Fibroblast of mammary gland (primary cell): ENCODE data around the gene HIVEP3.

Source experiments
- DNase-seq: peaks from one replicate; pipeline ENCODE4 v3.0.0-alpha.2; 2010; ENCODE audit warnings: low read depth
- H3K4me3 ChIP-seq: 2 replicates; pipeline ENCODE4 v1.5.1; 2011; ENCODE audit warnings: low read depth, mild to moderate bottlenecking, low read length, moderate library complexity; ENCODE audit not compliant: control insufficient read depth
- TF ChIP-seq, protein P1 (sequence below): conservative IDR thresholded peaks from 2 replicates; pipeline ENCODE4 v1.5.1; 2011; ENCODE audit warnings: low read depth, low read length, inconsistent platforms; ENCODE audit not compliant: control insufficient read depth, insufficient read depth

HIVEP3 gene

GRCh38 chr1:41917076-41917475 lies 1.6 kb downstream of the HIVEP3 start:
- DNase-seq = no peak
- TF ChIP-seq, protein P1, sequence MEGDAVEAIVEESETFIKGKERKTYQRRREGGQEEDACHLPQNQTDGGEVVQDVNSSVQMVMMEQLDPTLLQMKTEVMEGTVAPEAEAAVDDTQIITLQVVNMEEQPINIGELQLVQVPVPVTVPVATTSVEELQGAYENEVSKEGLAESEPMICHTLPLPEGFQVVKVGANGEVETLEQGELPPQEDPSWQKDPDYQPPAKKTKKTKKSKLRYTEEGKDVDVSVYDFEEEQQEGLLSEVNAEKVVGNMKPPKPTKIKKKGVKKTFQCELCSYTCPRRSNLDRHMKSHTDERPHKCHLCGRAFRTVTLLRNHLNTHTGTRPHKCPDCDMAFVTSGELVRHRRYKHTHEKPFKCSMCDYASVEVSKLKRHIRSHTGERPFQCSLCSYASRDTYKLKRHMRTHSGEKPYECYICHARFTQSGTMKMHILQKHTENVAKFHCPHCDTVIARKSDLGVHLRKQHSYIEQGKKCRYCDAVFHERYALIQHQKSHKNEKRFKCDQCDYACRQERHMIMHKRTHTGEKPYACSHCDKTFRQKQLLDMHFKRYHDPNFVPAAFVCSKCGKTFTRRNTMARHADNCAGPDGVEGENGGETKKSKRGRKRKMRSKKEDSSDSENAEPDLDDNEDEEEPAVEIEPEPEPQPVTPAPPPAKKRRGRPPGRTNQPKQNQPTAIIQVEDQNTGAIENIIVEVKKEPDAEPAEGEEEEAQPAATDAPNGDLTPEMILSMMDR = no peak
- no peak overlapping the region for H3K4me3 ChIP-seq

DNA sequence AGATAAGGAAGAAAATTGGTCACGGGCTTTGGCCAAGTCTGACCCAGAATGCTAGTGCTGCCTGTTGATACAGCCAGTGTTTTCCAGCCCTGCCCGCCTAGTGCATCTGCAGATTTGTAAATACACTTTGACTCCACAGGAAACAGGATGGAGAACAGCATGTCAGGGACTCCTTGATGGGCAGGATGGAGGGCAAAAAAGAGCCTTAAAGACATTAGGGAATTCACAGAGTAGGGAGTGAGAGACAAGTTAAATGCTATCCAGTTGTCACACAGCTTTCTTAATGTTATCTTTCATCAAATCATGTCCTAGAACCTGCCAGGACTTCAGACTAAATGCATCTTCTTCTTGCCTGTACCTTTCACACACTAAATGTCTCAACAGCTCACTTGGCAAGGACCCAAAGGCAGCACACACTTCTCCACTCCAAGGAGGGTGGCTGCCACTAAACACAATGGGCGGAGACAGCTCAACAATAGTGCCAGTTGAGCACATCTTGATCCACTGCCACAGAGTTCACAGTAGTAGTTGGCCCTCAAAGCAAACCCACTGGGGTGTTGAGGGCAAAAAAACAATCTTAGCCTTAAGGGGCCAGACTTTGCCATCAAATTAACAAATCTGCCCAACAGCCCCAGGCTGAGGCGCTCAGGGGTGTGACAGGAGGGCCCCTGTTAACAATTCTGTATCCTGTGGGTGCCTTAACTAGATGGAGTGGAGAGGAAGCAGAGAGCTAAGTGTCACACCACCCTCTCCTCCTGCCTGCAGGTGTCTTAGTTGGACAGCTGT lies 2.7 kb downstream of the HIVEP3 start:
- TF ChIP-seq, protein P1 = no peak
- no peak overlapping the region for H3K4me3 ChIP-seq
- DNase-seq = no peak

DNA sequence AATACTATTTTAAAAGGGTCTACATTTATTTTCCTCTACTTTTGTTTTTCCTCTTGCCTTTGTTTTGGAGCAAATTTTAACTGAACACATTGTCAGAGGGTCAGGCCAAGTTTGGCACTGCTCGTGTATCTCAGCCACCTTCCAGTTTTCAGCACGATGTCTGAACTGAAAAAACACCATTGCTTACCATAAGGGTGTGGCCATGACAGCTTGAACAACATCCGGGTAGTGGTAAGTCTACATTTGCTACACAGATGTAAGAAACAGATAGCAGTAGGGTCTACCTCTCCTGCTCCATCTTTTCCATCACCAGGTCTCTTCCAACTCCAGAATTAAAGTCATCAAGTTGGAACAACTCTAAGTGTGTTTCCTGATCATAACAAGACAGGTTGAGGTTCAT lies 4.2 kb downstream of the HIVEP3 start:
- TF ChIP-seq, protein P1 = no peak
- no peak overlapping the region for H3K4me3 ChIP-seq
- DNase-seq = no peak

DNA sequence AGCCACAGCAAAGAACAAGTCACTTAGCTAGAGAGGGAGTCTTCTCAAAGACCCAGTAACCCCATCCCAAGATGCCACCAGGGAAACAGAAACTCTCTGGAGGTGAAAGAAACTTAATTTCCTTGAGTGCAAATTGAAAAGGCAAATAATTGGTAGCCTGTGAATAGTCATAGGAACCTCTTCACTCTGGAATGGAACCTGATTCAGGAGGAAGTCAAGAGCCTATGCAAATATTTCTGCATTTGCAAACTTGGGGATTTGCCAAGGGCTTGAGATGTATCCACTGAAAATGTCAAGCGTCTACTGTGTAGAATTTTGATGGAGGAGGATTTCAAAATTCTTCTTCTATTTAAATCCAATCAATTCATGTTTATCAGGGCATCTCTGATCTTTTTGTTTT lies 5.7 kb downstream of the HIVEP3 start:
- DNase-seq = no peak
- no peak overlapping the region for H3K4me3 ChIP-seq
- TF ChIP-seq, protein P1 = no peak

DNA sequence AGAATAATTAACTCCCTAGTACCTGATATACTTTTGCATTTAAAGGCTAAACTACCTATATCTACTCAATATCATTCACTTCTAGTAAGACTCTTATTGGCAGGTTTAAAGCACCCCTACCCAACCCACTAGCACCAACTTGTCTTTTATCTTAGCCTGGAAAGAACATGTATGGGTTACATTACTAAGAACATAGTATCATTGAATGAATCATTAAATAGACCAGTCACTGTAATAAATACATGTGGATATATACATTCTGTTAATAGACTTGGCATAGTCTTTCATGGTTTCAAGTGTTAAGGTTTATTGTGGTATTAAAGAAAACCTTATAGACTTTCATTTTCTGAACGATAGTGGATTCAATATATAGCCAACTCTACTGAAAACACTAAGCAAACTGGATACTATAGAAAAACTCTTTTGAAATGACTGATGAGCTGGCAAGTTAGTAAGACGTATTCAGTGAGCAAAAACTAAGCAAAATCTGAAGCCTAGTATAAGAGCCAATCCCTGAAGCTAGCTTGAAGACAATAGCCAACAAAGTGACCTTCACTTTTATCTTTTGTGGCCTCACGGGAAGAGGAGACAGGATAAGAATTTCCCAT lies 10.3 kb downstream of the HIVEP3 start:
- no peak overlapping the region for H3K4me3 ChIP-seq
- TF ChIP-seq, protein P1 = no peak
- DNase-seq = no peak

DNA sequence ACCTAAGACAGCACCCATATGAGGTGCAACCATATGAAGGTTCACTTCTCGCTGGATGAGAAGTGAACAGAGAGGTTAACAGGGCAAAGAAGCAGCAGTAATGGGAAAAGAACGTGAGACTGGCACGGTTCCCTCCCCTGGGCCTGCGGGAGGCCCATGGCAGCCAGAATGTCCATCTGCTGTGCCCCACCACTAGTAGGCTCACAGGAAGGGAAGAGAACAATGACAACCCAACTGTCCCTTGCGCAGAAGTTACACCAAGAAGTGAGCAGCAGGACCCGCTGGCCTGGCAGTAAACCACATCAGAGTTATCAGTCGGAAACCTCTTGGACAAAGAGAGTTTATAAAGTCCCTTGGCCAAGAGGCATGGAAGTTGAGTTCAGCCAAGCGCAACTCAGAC lies 11.3 kb downstream of the HIVEP3 start:
- DNase-seq = no peak
- H3K4me3 ChIP-seq = no peak overlapping the region
- TF ChIP-seq, protein P1 = no peak
